OCI-LY3 (cell line): ENCODE data around the gene SLC23A1.
"Not testable (repeated sequence)": the region's sequence is repeated elsewhere in the genome, so short reads cannot be mapped to it uniquely, and the experiment has no call there.

Source experiments
- H2AFZ ChIP-seq: fragments of 200-600, 300-600 bp; shearing (Covaris generic); 2 replicates; pipeline ENCODE4 v1.6.0; 2014; ENCODE audit warnings: antibody characterized with exemption, low read depth, low read length
- H3K27ac ChIP-seq: fragments of 200-600, 300-600 bp; sonication (generic); 2 replicates; pipeline ENCODE4 v1.5.1; 2014; ENCODE audit warnings: mild to moderate bottlenecking, low read length, moderate library complexity, mixed read lengths
- H3K27me3 ChIP-seq: fragments of 200-600, 300-600 bp; sonication (generic); 2 replicates; pipeline ENCODE4 v1.6.1; 2014; ENCODE audit warnings: low read depth, low read length, mixed read lengths
- H3K36me3 ChIP-seq: fragments of 200-600, 300-600 bp; sonication (generic); replicated peaks from 2 replicates; pipeline ENCODE3; 2014; ENCODE audit warnings: low read depth, low read length, mixed read lengths
- H3K4me1 ChIP-seq: fragments of 300-600, 200-600 bp; sonication (generic); 2 replicates; pipeline ENCODE4 v1.6.1; 2014; ENCODE audit warnings: low read length, mixed read lengths
- H3K4me2 ChIP-seq: fragments of 200-600, 300-600 bp; sonication (generic); 2 replicates; pipeline ENCODE4 v1.6.1; 2014; ENCODE audit warnings: low read length, mixed read lengths
- H3K4me3 ChIP-seq: fragments of 300-600, 200-600 bp; sonication (generic); 2 replicates; pipeline ENCODE4 v1.5.1; 2014; ENCODE audit warnings: antibody characterized with exemption, mild to moderate bottlenecking, low read length, moderate library complexity
- H3K79me2 ChIP-seq: fragments of 300-600, 200-600 bp; shearing (Covaris generic); 2 replicates; pipeline ENCODE4 v1.6.1; 2014; ENCODE audit warnings: mild to moderate bottlenecking, low read length, mixed read lengths
- H3K9ac ChIP-seq: fragments of 300-600, 200-600 bp; shearing (Covaris generic); 2 replicates; pipeline ENCODE4 v1.6.0; 2014; ENCODE audit warnings: mild to moderate bottlenecking, low read length, moderate library complexity
- H3K9me3 ChIP-seq: fragments of 200-600, 300-600 bp; shearing (Covaris generic); 2 replicates; pipeline ENCODE4 v1.6.1; 2014; ENCODE audit warnings: low read length, mixed read lengths; ENCODE audit not compliant: insufficient read depth
- H4K20me1 ChIP-seq: fragments of 200-600, 300-600 bp; sonication (generic); 2 replicates; pipeline ENCODE4 v1.6.1; 2016; ENCODE audit warnings: low read length, mixed read lengths; ENCODE audit not compliant: insufficient read depth
- CTCF ChIP-seq: fragments of 200-600, 300-600 bp; sonication (generic); IDR thresholded peaks from 2 replicates; pipeline ENCODE4 v1.5.1; 2014; ENCODE audit warnings: antibody characterized with exemption, low read length, low read depth
- EZH2phosphoT487 ChIP-seq: fragments of 200-600 bp; shearing (Covaris generic); IDR thresholded peaks from 2 replicates; pipeline ENCODE4 v1.6.1; 2018; ENCODE audit warnings: antibody characterized with exemption, mixed run types, low read depth

Gene SLC23A1

GRCh38 chr5:139354186-139354585 is 28.9 kb downstream of the SLC23A1 start:
- TF ChIP-seq EZH2phosphoT487 (no peak), CTCF (no peak)
- Histone ChIP-seq H4K20me1 (peaks cover 34% of the 10 kb centered on the region; the same call in 1 of the 2 replicates), H3K27ac (no peak overlapping the region), H3K4me1 (no peaks in the 10 kb centered on the region), H3K36me3 (no peaks in the 10 kb centered on the region), H3K9ac (no peak overlapping the region), H3K79me2 (peaks cover 44% of the 10 kb centered on the region), H2AFZ (no peak overlapping the region), H3K9me3 (no peaks in the 10 kb centered on the region), H3K4me3 (no peak overlapping the region), H3K4me2 (no peak overlapping the region), H3K27me3 (no peaks in the 10 kb centered on the region)

DNA sequence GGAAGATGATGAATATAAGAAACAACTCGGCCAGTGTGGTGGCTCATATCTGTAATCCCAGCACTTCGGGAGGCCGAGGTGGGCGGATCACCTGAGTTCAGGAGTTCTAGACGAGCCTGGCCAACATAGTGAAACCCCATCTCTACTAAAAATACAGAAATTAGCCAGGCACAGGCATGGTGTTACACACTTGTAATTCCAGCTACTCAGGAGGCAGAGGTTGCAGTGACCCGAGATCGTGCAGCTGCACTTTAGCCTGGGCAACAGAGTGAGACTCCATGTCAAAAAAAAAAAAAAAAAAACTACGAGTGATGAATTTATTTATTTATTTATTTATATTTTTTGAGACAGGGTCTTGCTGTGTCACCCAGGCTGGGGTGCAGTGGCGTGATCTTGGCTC is 35.2 kb downstream of the SLC23A1 start:
- H3K27me3 ChIP-seq, H3K9me3 ChIP-seq, H3K4me1 ChIP-seq, H3K36me3 ChIP-seq, H3K4me3 ChIP-seq, H2AFZ ChIP-seq, H3K4me2 ChIP-seq, H3K9ac ChIP-seq, H3K27ac ChIP-seq: not testable (repeated sequence)
- H4K20me1 ChIP-seq = peaks cover 31% of the 10 kb centered on the region
- peaks cover 76% of the 10 kb centered on the region for H3K79me2 ChIP-seq

- H3K27ac ChIP-seq, H3K9ac ChIP-seq, H3K27me3 ChIP-seq, H3K4me3 ChIP-seq, H3K9me3 ChIP-seq, H3K36me3 ChIP-seq, H2AFZ ChIP-seq, H3K4me2 ChIP-seq: not testable (repeated sequence)
- H3K4me1 ChIP-seq = peaks cover 11% of the 10 kb centered on the region
- peaks cover 78% of the 10 kb centered on the region for H3K79me2 ChIP-seq
- peaks cover 28% of the 10 kb centered on the region for H4K20me1 ChIP-seq
Measured at GRCh38 chr5:139345442-139345841, 37.7 kb downstream of the SLC23A1 start.

DNA sequence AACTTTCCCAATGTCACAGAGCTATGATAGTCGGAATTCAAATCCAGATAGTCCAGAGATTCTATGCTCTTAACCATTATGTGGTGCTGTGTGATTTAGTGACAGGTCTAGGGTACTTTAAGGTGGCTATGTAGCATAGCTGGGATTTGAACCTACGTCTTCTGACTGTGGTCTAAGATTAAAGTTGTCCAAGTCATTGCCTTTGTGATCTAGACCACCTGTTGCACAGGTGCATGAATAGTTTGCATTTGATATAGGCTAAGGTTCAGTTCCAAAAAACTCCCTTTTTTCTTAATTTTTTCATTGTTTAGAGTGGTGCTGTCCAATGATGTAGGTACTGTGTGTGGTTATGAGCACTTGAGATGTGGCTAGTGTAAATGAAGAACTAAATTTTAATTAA is 38.9 kb downstream of the SLC23A1 start:
- H3K4me1 ChIP-seq = peaks cover 11% of the 10 kb centered on the region
- H3K27me3 ChIP-seq = no peaks in the 10 kb centered on the region
- H3K4me3 ChIP-seq = no peak overlapping the region
- H3K9me3 ChIP-seq = no peaks in the 10 kb centered on the region
- TF ChIP-seq EZH2phosphoT487 = no peak
- no peak for TF ChIP-seq CTCF
- no peak overlapping the region for H3K4me2 ChIP-seq
- peaks cover 69% of the 10 kb centered on the region for H3K79me2 ChIP-seq
- no peak overlapping the region for H2AFZ ChIP-seq
- H3K9ac ChIP-seq = no peak overlapping the region
- H4K20me1 ChIP-seq = peaks cover 28% of the 10 kb centered on the region
- H3K27ac ChIP-seq = no peak overlapping the region
- peaks cover 9% of the 10 kb centered on the region for H3K36me3 ChIP-seq

DNA sequence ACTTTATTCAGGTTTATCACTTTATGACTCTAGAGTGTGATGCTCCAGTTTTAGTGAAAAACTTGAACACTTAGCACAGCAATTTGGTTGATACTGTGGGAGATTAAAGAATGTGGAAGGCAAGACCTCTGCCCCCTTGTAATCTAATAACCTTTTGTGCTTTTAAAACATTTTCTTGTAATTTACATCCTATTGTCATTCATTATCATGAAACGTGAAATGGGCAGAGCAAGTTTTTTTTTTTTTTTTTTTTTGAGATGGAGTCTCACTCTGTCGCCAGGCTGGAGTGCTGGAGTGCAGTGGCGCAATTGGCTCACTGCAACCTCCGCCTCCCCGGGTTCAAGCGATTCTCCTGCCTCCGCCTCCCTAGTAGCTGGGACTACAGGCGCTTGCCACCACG is 39.6 kb downstream of the SLC23A1 start:
- no peak overlapping the region for H3K27ac ChIP-seq

More for the DNA sequence above, 39.6 kb downstream of the SLC23A1 start:
- no peaks in the 10 kb centered on the region for H3K27me3 ChIP-seq
- 0 out of 2 replicates have a peak overlapping the region, but pooled peaks have one; percentile 79 for H3K9ac ChIP-seq
- peaks cover 9% of the 10 kb centered on the region for H3K36me3 ChIP-seq
- H3K79me2 ChIP-seq = peaks cover 64% of the 10 kb centered on the region
- no peak overlapping the region for H2AFZ ChIP-seq
- H3K9me3 ChIP-seq = no peaks in the 10 kb centered on the region
- peaks cover 11% of the 10 kb centered on the region for H3K4me1 ChIP-seq
- peaks cover 28% of the 10 kb centered on the region for H4K20me1 ChIP-seq
- peak overlapping the region; percentile 97 for H3K4me3 ChIP-seq
- TF ChIP-seq CTCF (no peak), EZH2phosphoT487 (no peak)
- H3K4me2 ChIP-seq = peak overlapping the region; percentile 82
